BLaER1 (cell line): Measurements from ENCODE around the gene KIAA1210.

Experiments
- H3K27ac ChIP-seq: shearing (Covaris generic); formaldehyde crosslinking; 2 replicates; pipeline ENCODE4 v1.8.1; 2022
- H3K27me3 ChIP-seq: shearing (Covaris generic); formaldehyde crosslinking; 2 replicates; pipeline ENCODE4 v1.8.1; 2022
- H3K36me3 ChIP-seq: shearing (Covaris generic); formaldehyde crosslinking; 2 replicates; pipeline ENCODE4 v1.8.1; 2022
- H3K4me1 ChIP-seq: shearing (Covaris generic); formaldehyde crosslinking; 2 replicates; pipeline ENCODE4 v1.8.1; 2022
- H3K4me2 ChIP-seq: shearing (Covaris generic); formaldehyde crosslinking; 2 replicates; pipeline ENCODE4 v1.8.1; 2022
- H3K4me3 ChIP-seq: shearing (Covaris generic); formaldehyde crosslinking; 2 replicates; pipeline ENCODE4 v1.8.1; 2022
- H3K9ac ChIP-seq: shearing (Covaris generic); formaldehyde crosslinking; 2 replicates; pipeline ENCODE4 v1.8.1; 2022
- H3K9me3 ChIP-seq: shearing (Covaris generic); formaldehyde crosslinking; 2 replicates; pipeline ENCODE4 v1.8.1; 2022
- H4K20me1 ChIP-seq: shearing (Covaris generic); formaldehyde crosslinking; 2 replicates; pipeline ENCODE4 v1.8.1; 2022
- Cebpa-rat ChIP-seq: shearing (Covaris generic); IDR thresholded peaks from 2 replicates; pipeline ENCODE4 v1.8.1; 2022

Gene KIAA1210

DNA sequence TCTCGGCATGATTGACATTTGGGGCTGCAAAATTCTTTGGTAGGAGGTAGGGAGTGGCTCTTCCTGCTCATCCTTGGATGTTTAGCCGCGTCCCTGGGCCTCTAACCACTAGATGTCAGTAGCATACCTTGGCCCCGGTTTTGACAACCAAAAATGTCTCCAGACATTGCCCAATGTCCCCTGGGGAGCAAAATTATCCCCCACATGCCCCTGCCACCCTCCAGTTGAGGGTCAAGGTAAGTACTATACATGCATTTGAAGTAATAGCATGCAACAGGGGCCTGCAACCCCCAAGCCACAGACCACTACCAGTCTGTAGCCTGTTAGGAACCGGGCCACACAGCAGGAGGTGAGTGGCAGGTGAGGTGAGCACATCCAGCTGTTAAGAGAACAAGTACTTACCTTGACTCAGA is 17.6 kb upstream of the KIAA1210 start:
- no peaks in the 10 kb centered on the region for H3K36me3 ChIP-seq
- H4K20me1 ChIP-seq, result no peaks in the 10 kb centered on the region
- H3K9me3 ChIP-seq, result no peaks in the 10 kb centered on the region
- no peak overlapping the region for H3K4me2 ChIP-seq
- no peak for TF ChIP-seq Cebpa-rat
- no peak overlapping the region for H3K4me3 ChIP-seq
- H3K4me1 ChIP-seq, result no peaks in the 10 kb centered on the region
- H3K27ac ChIP-seq, result no peak overlapping the region
- no peak overlapping the region for H3K9ac ChIP-seq
- H3K27me3 ChIP-seq, result no peaks in the 10 kb centered on the region

DNA sequence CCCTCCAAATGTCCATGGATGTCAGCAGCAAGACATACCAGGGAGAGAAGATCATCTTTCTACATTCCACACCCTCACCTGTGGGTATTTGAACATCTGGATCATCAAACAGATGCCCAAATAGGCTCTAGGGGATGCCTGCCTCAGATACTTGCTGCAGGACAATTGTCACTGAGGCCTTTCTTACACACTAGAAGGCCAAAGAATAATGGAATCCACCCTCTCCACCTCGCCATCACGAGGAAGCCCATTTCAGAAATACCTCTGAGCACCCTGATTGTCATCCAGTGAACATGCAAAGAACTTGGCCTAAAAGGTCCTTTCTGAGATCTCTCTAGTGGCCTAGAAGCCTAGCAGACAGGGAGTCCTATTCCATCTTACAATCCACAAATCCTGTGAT is 6.9 kb upstream of the KIAA1210 start:
- Histone ChIP-seq H3K9ac (no peak overlapping the region), H4K20me1 (no peaks in the 10 kb centered on the region), H3K4me2 (no peak overlapping the region), H3K4me3 (no peak overlapping the region), H3K9me3 (no peaks in the 10 kb centered on the region), H3K36me3 (no peaks in the 10 kb centered on the region), H3K4me1 (peaks cover 7% of the 10 kb centered on the region; the same call in 1 of the 2 replicates), H3K27me3 (no peaks in the 10 kb centered on the region), H3K27ac (no peak overlapping the region)
- TF ChIP-seq Cebpa-rat, result no peak

DNA sequence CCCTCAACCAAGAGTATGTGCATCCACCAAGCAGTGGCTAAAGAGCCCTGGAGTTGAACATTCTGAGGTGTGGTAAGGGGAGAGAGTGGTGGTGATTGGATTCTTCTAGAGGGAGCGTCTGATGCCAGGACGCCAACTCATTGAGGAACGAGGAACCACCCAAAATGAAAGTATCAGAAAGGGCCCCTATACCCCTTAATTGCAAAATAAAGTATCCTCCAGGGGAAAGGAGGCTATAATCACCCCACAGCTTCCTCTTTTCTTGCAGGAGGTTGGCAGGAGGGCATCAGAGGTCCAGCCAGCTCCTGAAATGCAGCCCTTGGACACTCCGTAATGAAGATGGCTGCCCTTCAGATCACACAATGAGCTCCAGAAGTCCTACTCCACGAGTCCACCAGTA is 5.3 kb upstream of the KIAA1210 start:
- no peak overlapping the region for H3K9ac ChIP-seq
- no peaks in the 10 kb centered on the region for H4K20me1 ChIP-seq
- no peak overlapping the region for H3K27ac ChIP-seq
- no peak for TF ChIP-seq Cebpa-rat
- H3K27me3 ChIP-seq, result no peaks in the 10 kb centered on the region
- no peaks in the 10 kb centered on the region for H3K9me3 ChIP-seq
- H3K4me3 ChIP-seq, result no peak overlapping the region
- H3K4me1 ChIP-seq, result peaks cover 7% of the 10 kb centered on the region; the same call in 1 of the 2 replicates
- H3K36me3 ChIP-seq, result no peaks in the 10 kb centered on the region
- H3K4me2 ChIP-seq, result peak overlapping the region; percentile 24

DNA sequence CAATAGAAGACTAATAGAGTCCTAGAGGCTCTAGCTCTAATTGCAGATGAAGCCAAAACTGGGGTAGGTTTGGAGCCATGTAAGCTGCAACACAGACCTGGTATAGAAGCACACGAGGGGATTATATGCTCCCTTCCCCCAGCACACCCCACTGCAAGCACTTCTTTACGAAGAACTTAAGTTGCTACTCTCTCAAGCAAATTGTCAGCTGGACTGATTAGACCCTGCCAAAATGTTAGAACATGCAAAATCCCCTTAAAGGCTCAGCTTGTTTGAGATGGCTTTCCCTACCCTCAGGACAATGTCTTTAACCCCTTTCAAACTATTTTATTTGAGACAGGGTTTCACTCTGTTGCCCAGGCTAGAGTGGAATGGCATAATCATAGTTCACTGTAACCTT is 4.7 kb upstream of the KIAA1210 start:
- Histone ChIP-seq H3K4me2 (no peak overlapping the region), H3K36me3 (no peaks in the 10 kb centered on the region), H3K9me3 (no peaks in the 10 kb centered on the region), H3K4me3 (no peak overlapping the region), H3K27me3 (no peaks in the 10 kb centered on the region), H3K27ac (no peak overlapping the region), H3K9ac (no peak overlapping the region), H3K4me1 (peaks cover 7% of the 10 kb centered on the region; the same call in 1 of the 2 replicates), H4K20me1 (no peaks in the 10 kb centered on the region)
- no peak for TF ChIP-seq Cebpa-rat

DNA sequence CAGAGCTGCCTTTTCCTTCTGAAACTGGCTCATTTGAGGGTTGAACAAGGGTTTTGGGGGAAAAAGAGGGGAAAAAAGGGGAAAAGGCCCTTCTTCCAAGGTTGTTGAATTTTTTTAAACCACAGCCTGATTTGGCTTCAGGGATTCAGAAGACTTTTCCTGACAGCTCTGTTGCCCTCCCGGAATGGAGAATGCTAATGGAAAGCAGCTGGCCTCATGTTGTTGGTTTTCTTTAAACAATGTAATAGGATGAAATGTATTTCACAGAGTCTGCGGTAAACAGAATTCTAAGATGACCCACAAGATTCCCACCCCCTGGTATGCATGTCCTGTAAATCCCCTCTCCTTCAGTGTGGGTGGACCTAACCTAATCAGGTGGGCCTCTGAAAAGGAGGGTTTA is 3.3 kb upstream of the KIAA1210 start:
- no peak overlapping the region for H3K4me3 ChIP-seq
- no peak overlapping the region for H3K4me2 ChIP-seq
- no peak overlapping the region for H3K27ac ChIP-seq
- no peaks in the 10 kb centered on the region for H3K27me3 ChIP-seq
- peaks cover 7% of the 10 kb centered on the region; the same call in 1 of the 2 replicates for H3K4me1 ChIP-seq
- TF ChIP-seq Cebpa-rat, result no peak
- no peaks in the 10 kb centered on the region for H4K20me1 ChIP-seq
- no peak overlapping the region for H3K9ac ChIP-seq
- H3K36me3 ChIP-seq, result no peaks in the 10 kb centered on the region
- no peaks in the 10 kb centered on the region for H3K9me3 ChIP-seq

DNA sequence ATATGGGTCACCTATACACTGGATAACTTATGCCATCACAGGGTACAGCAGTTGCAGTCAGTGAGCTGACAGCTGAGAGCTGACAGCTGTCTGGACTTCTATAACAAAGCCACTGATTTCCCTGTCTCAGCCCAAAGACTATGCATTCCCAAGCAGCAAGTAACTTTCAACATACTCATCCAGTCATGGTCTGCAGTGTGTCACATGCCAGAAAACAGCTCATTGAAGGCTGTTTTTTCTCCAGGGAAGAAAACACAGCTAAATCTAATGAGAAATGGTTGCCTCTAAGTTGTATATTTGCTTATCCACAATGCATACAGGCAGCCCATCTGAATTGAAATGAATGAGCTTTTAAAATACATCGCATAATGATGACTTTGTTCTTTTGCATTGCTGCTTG is 6.3 kb downstream of the KIAA1210 start:
- no peak overlapping the region for H3K9ac ChIP-seq
- H4K20me1 ChIP-seq, result no peaks in the 10 kb centered on the region
- no peaks in the 10 kb centered on the region for H3K27me3 ChIP-seq
- no peaks in the 10 kb centered on the region for H3K9me3 ChIP-seq
- no peak overlapping the region for H3K4me2 ChIP-seq
- TF ChIP-seq Cebpa-rat, result no peak
- no peak overlapping the region for H3K27ac ChIP-seq
- H3K36me3 ChIP-seq, result no peaks in the 10 kb centered on the region
- H3K4me3 ChIP-seq, result no peak overlapping the region
- no peaks in the 10 kb centered on the region for H3K4me1 ChIP-seq

DNA sequence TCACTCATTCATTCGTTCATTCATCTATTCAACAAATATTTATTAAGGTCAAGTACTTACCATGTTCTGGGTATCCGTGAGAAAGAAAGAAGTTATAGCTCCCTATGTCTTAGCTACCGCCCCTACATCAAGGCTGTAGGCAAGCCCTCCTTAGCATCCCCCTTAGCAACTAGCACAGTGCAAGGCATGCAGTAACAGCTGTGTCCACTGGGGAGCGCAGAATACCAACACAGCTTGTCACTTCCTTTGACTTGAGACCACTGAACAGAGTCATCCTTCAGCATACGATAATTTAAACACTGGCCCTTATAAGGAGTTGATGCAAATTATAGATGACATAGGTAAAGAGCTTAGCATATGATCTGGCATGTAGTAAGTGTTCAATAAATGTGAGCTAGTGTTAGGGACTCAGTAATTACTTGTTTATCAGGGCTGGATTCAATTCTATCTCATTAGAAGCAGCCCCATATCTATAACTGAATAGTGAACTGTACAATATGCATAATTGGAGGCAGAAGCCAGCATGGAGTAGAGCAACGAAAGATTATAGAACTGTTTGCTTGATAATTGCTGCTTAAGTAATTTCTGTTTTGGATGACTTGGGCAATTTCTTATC is 8.7 kb downstream of the KIAA1210 start:
- Histone ChIP-seq H4K20me1 (no peaks in the 10 kb centered on the region), H3K4me1 (no peaks in the 10 kb centered on the region), H3K4me2 (no peak overlapping the region), H3K4me3 (no peak overlapping the region), H3K9me3 (no peaks in the 10 kb centered on the region), H3K9ac (no peak overlapping the region), H3K27ac (no peak overlapping the region), H3K27me3 (no peaks in the 10 kb centered on the region), H3K36me3 (no peaks in the 10 kb centered on the region)
- TF ChIP-seq Cebpa-rat, result no peak

DNA sequence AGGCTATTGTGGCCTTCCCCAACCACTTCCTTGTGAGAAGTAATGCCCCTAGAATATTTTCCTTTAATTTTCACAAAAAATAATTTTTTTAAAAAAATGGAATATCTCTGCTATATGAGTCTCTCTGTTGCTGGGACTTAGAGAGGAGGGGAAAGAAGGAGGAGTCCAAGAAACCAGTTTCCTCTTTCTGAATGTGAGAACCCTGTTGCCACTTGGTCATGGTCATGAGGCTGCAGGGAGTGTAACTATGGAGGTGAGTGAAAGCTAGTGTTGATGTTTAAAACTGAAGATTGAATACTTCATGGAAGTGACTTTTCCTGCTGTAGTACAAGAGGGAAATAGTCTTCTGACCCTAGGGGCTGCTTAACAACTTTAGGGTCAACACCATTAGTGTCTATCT is 20.4 kb downstream of the KIAA1210 start:
- Histone ChIP-seq H3K4me2 (no peak overlapping the region), H4K20me1 (no peaks in the 10 kb centered on the region), H3K36me3 (no peaks in the 10 kb centered on the region), H3K4me3 (no peak overlapping the region), H3K4me1 (no peaks in the 10 kb centered on the region), H3K9me3 (no peaks in the 10 kb centered on the region), H3K9ac (no peak overlapping the region), H3K27ac (no peak overlapping the region), H3K27me3 (no peaks in the 10 kb centered on the region)
- TF ChIP-seq Cebpa-rat, result no peak

DNA sequence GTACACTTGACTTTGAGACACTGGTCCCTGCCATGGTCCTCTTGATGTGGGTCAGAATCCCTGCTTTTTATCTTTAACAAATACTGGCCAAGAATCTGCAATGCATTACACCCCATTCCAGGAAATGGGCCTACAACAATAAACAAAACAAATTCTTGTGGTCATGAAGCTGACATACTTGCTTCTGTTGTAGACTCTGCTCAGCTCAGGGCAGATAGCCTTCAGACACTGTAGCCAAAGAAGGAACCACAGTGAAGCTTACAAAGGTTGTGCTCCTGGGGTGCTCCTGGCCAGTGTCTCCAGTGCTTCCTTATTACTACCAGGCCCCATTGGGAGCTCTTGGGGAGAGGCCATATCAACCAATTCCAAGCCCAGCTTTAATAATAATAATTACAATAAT is 21.8 kb downstream of the KIAA1210 start:
- H3K36me3 ChIP-seq, result no peaks in the 10 kb centered on the region
- no peak overlapping the region for H3K9ac ChIP-seq
- no peak for TF ChIP-seq Cebpa-rat
- no peaks in the 10 kb centered on the region for H3K27me3 ChIP-seq
- H3K4me1 ChIP-seq, result no peaks in the 10 kb centered on the region
- H3K4me3 ChIP-seq, result no peak overlapping the region
- H4K20me1 ChIP-seq, result no peaks in the 10 kb centered on the region
- H3K4me2 ChIP-seq, result no peak overlapping the region
- no peak overlapping the region for H3K27ac ChIP-seq
- no peaks in the 10 kb centered on the region for H3K9me3 ChIP-seq

DNA sequence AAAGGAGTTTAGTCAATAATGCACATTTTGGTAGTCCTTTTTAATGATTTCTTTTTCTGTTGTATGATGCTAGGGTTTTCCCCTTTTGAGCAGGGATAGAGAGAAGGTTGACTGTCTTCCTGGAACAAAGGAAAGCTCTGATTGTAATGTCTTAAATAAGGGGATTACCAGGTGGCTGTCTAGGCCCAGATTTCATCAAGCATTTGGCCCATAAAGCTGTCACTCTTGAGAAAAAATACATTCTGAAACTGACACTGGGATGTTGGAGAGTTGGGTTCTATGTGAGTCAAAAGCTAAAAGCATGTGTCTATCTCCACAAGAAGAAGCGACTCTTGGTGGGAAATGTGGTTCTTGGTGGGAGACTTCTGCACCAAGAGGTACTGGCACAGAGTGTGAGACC is 26.4 kb downstream of the KIAA1210 start:
- no peak for TF ChIP-seq Cebpa-rat
- no peaks in the 10 kb centered on the region for H4K20me1 ChIP-seq
- 0 out of 2 replicates have a peak, but pooled peaks cover 3% of the 10 kb centered on the region for H3K4me1 ChIP-seq
- H3K4me2 ChIP-seq, result no peak overlapping the region
- H3K27me3 ChIP-seq, result no peaks in the 10 kb centered on the region
- H3K9me3 ChIP-seq, result no peaks in the 10 kb centered on the region
- H3K4me3 ChIP-seq, result no peak overlapping the region
- no peak overlapping the region for H3K9ac ChIP-seq
- H3K36me3 ChIP-seq, result no peaks in the 10 kb centered on the region
- no peak overlapping the region for H3K27ac ChIP-seq

DNA sequence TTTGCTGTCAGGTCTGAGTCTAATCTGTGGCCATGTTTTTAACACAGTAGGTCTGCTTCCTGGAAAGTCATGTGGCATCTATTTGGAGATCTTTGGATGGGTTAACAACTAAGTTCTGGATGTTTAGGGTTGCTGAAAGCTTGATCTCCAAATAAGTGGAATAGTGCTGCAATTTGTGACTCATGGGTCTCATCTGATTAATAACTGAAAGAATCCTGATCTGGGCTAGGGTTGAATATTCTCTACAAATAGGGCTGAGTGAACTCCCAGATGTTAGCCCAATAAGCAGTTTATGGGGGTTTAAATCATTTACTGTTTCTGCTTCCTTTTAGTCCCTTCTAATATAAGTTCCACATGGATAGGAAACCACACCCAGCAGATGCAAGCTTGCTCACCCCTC is 31.7 kb downstream of the KIAA1210 start:
- Histone ChIP-seq H3K27ac (no peak overlapping the region), H3K9ac (no peak overlapping the region), H4K20me1 (no peaks in the 10 kb centered on the region), H3K4me3 (no peak overlapping the region), H3K36me3 (no peaks in the 10 kb centered on the region), H3K9me3 (0 out of 2 replicates have a peak, but pooled peaks cover 4% of the 10 kb centered on the region), H3K27me3 (no peaks in the 10 kb centered on the region), H3K4me1 (0 out of 2 replicates have a peak, but pooled peaks cover 3% of the 10 kb centered on the region), H3K4me2 (no peak overlapping the region)
- no peak for TF ChIP-seq Cebpa-rat
